Stomach (tissue), 9 donors: ENCODE data around the gene SLC25A4. TPM values are rescaled to one million over a fixed set of nuclear protein-coding genes. Genes with fewer than 3 reads are reported as not detected.
A peak's percentile ranks its signal among the peaks of the same experiment; 100 is the strongest.

Experiments used
- DNase-seq, 2 donors: peaks; one replicate each; pipeline versions ENCODE4 v3.0.0 to v3.0.0-alpha.2; 2013 to 2019
- H3K27ac ChIP-seq, 5 donors: fragments of 200-600 bp in 4 of 5; sonication (generic) in 4 of 5; one replicate each; pipeline ENCODE4 v1.5.1; 2013 to 2019; ENCODE audit warnings: mild to moderate bottlenecking in 1 of 5, moderate library complexity in 1 of 5
- H3K27me3 ChIP-seq, 3 donors: fragments of 200-600 bp; sonication (generic); one replicate each; pipeline ENCODE4 v1.5.1; 2017 to 2019; ENCODE audit warnings: mixed run types in 1 of 3
- H3K36me3 ChIP-seq, 4 donors: fragments of 200-600 bp; sonication (generic); 1 replicate in 3 of 4; 2 replicates in 1 of 4; pipeline ENCODE4 v1.5.1; 2016 to 2019
- H3K4me1 ChIP-seq, 4 donors: fragments of 200-600 bp; sonication (generic); one replicate each; pipeline ENCODE4 v1.5.1; 2016 to 2019
- H3K4me3 ChIP-seq, 4 donors: fragments of 200-600 bp; sonication (generic) in 3 of 4; one replicate each; pipeline ENCODE4 v1.5.1; 2016 to 2019; ENCODE audit warnings: mild to moderate bottlenecking in 1 of 4
- H3K9me3 ChIP-seq, 4 donors: fragments of 200-600 bp; sonication (generic); one replicate each; pipeline ENCODE4 v1.5.1; 2016 to 2019
- CTCF ChIP-seq, 7 experiments: fragments of 450-650 bp in 4 of 7; fragments of 200-600 bp in 3 of 7; sonication (generic) in 3 of 7; IDR thresholded peaks; one replicate each; pipeline ENCODE4 v1.5.1; 2016 to 2019; ENCODE audit warnings: antibody characterized with exemption in 7 of 7, control low read depth in 2 of 7, mild to moderate bottlenecking in 1 of 7
- EP300 ChIP-seq: sonication (generic); formaldehyde crosslinking; IDR thresholded peaks from one replicate; pipeline ENCODE4 v1.6.1; 2017; ENCODE audit warnings: antibody characterized with exemption
- POLR2A ChIP-seq, 4 donors: fragments of 450-650 bp; IDR thresholded peaks; one replicate each; pipeline ENCODE4 v1.6.1; 2016; ENCODE audit warnings: antibody characterized with exemption in 4 of 4, control low read depth in 2 of 4, mild to moderate bottlenecking in 1 of 4, moderate library complexity in 1 of 4
- POLR2AphosphoS5 ChIP-seq, 3 donors: sonication (generic); formaldehyde crosslinking; IDR thresholded peaks; one replicate each; pipeline ENCODE4 v1.6.1; 2016; ENCODE audit warnings: antibody characterized with exemption in 3 of 3
- WGBS, 5 donors: extraction: QIAGEN DNeasy Blood & Tissue Kit in 3 of 5; methylation state at CpG; one replicate each; pipeline versions ENCODE4 v1.1.5 to v1.1.7; 2013 to 2018; 5-methylcytosine and 5-hydroxymethylcytosine counted together
- intact Hi-C: fragments of 100-400 bp; cut with DNase I; formaldehyde crosslinking; loops from one replicate; pipeline ENCODE4 v1.15.1; 2023; ENCODE audit warnings: low total_unique reads
- polyA plus RNA-seq, 3 donors: library from polyadenylated mRNA; stranded (reverse); fragments of 200-250 nt; gene quantifications; one replicate each; pipeline ENCODE4 v1.2.3, GENCODE V29; 2013
- total RNA-seq, 5 donors: library from RNA; depleted of rRNA; stranded (reverse); fragments of >200 nt; gene quantifications; one replicate each; pipeline versions ENCODE4 v1.1.0 to v1.2.3, GENCODE V29; 2014 to 2016
- donor health status: healthy with polysubstance abuse.
- donor health status: Bipolar disorder and iron deficiency.
- donor health status: healthy.

SLC25A4 gene
- total and polyA plus RNA-seq, 8 donors, result 10.7 to 140 (median 43.1) TPM

- intact Hi-C loops, result no loop called here
- Histone ChIP-seq H3K27me3 (peaks cover 0 to 17% (median 7%) of the 10 kb centered on the region in 3 donors), H3K36me3 (no peaks in the 10 kb centered on the region), H3K9me3 (no peaks in the 10 kb centered on the region), H3K4me3 (no peak overlapping the region), H3K27ac (no peak overlapping the region), H3K4me1 (peaks cover 6 to 12% (median 9%) of the 10 kb centered on the region in 4 donors)
- no peak for DNase-seq
- WGBS, 5 donors, result 81 to 84% (median 83%) methylated on average over 6 of the region's 6 CpGs
- TF ChIP-seq EP300, result no peak
- no peak for TF ChIP-seq POLR2AphosphoS5 (IDR thresholded peaks at IDR 0.05)
- TF ChIP-seq CTCF (IDR thresholded peaks at IDR 0.05), result no peak
- no peak for TF ChIP-seq POLR2A (IDR thresholded peaks at IDR 0.05)
These were observed 20.3 kb upstream of the SLC25A4 start for GRCh38 chr4:185122681-185123345.

DNA sequence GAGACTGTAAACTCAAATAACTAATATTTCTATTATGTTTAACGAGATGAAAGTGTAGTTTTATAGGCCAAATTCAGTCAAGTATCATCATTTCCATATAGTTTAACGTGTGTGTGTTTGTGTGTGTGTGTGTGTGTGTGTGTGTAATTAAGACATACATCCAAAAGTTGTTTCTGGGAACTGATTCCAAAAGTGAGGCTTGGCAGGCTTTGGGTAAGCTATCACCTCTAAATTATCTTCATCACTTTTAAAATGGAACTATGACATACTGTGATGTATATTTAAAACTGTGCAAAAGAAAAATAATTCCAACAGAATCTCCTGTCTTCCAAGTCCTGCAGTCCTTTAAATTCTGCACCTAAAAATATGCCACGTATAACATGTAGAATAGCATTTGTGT, 19.1 kb upstream of the SLC25A4 start:
- no peak for TF ChIP-seq POLR2AphosphoS5 (IDR thresholded peaks at IDR 0.05)
- no peak for TF ChIP-seq EP300
- TF ChIP-seq CTCF (IDR thresholded peaks at IDR 0.05), result no peak
- TF ChIP-seq POLR2A (IDR thresholded peaks at IDR 0.05), result no peak
- no peaks in the 10 kb centered on the region for H3K9me3 ChIP-seq
- no peak overlapping the region for H3K4me3 ChIP-seq
- no peaks in the 10 kb centered on the region for H3K36me3 ChIP-seq
- H3K27ac ChIP-seq, result no peak overlapping the region
- DNase-seq, result no peak
- H3K27me3 ChIP-seq, result peaks cover 0 to 27% (median 14%) of the 10 kb centered on the region in 3 donors
- 53 to 64% (median 56%) methylated on average over 3 of the region's 3 CpGs for whole genome bisulfite sequencing, 5 donors
- H3K4me1 ChIP-seq, result peaks cover 6 to 24% (median 19%) of the 10 kb centered on the region in 4 donors
- intact Hi-C loops, result no loop called here

GRCh38 chr4:185127021-185127925, 15.8 kb upstream of the SLC25A4 start:
- H3K36me3 ChIP-seq, result no peaks in the 10 kb centered on the region
- intact Hi-C loops, result no loop called here
- DNase-seq, result peak in 1 of 2 donors; percentile 51
- peaks cover 0 to 36% (median 14%) of the 10 kb centered on the region in 3 donors for H3K27me3 ChIP-seq
- no peak for TF ChIP-seq POLR2A (IDR thresholded peaks at IDR 0.05)
- TF ChIP-seq EP300, result no peak
- TF ChIP-seq CTCF (IDR thresholded peaks at IDR 0.05), result no peak
- no peak for TF ChIP-seq POLR2AphosphoS5 (IDR thresholded peaks at IDR 0.05)
- H3K4me1 ChIP-seq, result peaks cover 6 to 26% (median 20%) of the 10 kb centered on the region in 4 donors
- H3K9me3 ChIP-seq, result no peaks in the 10 kb centered on the region
- WGBS, 5 donors, result 9 to 20% (median 10%) methylated on average over 29 to 64 of the region's 64 CpGs
- H3K27ac ChIP-seq, result peak overlapping the region in 2 of 5 donors; percentile 75 to 83
- peak overlapping the region; percentile 62 to 84 (median 72) for H3K4me3 ChIP-seq
